Forelimb muscle (tissue), 1 donor: ENCODE results near the gene COLEC11. TPM values are rescaled to one million over a fixed set of nuclear protein-coding genes. Genes with fewer than 3 reads are reported as not detected.

Experiments used
- DNase-seq: peaks from one replicate; pipeline ENCODE4 v3.0.0-alpha.2; 2013; ENCODE audit warnings: low read depth
- polyA plus RNA-seq: library from polyadenylated mRNA; unstranded; fragments of 120-200 nt; gene quantifications from one replicate; pipeline ENCODE4 v1.2.1, GENCODE V29; 2013; ENCODE audit not compliant: insufficient read length

Gene COLEC11
- polyA plus RNA-seq, 1 donor: 0.40 TPM

DNA sequence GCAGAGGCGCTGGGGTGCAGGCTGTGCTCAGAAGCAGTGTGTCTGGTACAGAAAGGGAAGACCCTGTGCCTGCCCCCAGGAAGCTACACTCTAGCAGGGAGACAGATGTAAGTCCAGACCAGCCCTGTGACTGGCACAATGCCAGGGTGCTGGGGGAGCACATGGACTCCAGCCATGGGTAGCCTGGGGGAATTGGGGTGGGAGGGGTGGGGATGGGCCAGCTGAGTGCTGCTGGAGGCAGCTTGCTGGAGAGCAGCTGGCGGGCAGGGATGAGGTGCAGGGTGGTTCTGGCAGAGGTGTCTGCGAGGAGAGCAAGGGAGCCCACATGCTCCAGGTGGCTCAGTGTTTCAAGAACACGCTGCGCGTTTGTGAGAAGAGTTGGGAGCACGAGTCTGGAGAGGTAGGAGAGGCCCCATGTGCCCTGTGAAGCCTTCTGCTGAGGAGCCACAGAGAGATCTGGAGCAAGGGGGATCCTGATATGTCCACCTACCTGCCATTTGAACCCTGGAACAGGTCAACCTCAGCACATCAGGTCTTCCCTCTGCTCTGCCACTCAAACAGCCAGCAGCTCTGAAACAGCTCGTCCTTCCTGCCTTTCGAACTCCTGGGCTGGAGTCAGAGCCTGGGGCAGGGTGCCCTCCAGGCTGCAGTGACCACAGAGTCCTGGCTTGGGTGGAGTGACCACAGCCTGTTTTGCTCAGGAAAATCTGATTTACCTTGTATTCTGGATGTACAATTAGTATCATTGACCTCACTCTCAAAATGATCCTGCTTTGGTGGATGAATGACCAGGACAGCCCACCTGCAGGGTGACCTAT, 78.2 kb downstream of the COLEC11 start:
- no peak for DNase-seq

DNA sequence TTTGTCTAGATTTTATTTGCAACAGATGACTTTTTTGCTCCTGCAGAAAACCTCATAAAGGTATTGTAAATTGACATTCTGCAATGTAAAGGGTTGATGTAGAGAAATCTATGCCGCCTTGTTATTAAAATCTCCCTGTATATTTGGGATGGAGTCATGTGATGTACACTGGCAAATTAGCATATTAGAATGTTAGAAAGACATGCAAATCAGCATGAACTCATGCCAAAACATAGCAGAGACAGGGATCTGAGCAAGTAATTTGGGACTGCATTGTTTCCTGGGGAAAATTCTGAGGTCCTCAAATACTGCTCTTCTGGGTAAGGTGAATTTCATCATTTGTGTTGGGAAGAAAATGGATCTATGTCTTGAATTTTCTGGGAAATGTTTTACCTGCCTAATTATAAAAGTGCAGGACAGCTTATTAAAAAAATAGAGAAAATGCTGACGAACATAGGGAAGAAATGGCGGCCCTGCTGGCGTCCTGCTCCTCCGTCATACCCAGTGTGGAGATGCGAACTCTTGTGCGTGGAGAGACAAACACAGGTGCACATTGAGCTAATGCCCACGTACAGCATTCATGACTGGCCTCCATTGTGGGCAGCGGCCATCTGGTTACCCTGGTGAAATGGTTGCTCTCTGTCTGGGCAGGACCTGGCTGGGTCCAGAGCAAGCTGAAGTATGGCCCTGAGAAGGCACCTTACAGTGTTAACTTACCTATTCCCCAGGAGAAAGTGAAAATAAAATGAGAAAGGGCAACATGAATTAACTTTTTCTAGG, 79.3 kb downstream of the COLEC11 start:
- DNase-seq: no peak

DNA sequence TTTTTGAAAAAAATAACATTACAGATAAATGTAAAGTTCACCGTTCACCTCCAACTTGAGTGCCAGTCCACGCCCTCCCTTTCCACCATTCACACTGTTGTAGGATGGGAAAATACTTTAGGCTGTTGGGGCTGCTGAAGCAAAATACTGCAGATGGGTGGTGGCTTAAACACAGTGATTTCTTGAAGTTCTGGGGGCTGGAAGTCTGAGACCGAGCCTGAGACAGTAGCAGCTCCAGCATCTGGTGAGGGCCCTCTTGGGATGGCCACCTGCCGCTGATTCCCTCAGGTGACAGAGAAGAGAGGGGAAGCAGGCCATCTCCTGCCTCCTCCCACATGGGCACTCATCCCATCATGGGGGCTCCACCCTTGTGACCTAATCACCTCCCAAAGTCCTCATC, 80.8 kb downstream of the COLEC11 start:
- no peak for DNase-seq

DNA sequence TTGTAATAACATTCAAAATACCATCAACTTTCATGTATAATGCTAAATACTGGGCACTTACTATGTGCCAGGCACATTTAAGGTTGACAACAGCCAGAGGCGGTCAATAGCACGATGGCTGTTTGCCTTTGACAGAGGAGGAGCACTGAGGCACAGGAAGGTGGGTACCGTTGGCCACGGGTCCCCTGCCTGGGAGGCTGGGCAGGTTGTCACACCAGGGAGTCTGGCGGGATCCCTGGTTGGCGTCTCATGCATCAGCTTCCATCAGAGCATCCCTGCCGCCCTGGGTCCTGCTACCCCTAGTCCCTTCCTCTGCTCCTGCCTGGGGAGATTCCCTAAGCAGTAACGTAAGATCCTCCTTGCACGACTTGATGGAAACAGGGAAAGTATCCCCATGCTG, 82.5 kb downstream of the COLEC11 start:
- no peak for DNase-seq

DNA sequence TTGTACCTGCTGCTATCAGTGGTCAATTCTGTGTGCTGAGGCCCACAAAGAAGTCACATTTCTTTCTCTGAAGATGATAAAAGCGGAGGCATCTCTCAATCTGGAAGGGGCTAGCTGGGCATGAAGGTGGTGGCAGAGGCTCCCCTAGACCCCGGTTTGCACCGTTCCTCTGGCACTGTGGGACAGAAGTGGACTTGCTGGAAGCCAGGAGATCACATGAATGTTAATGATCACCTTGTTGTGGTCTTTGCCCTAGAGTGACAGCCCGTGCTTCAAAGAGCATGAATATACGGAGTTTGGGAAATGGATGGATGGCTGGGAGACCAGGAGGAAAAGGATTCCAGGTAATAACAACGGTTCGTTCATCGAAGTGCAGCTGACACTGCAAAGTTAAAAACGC, 83.3 kb downstream of the COLEC11 start:
- DNase-seq: no peak

DNA sequence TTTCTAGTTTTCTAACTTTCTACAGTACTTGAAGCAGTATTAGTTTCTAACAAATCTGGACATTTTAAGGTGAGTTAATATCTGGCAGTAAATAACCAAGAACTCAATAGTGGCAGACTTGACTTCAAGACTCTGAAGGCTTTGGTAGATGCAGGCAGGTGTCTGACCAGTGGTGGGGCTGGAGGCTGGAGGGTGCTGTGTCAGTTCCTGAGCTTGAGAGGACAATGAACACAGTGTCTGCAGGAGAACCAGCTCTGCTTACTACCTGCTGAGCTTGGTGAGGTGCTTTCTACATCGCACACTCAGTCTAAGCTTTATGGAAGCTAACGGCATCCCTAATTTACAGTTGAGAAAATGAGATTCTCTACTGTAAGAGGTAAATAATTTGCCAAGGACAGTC, 84.3 kb downstream of the COLEC11 start:
- no peak for DNase-seq

DNA sequence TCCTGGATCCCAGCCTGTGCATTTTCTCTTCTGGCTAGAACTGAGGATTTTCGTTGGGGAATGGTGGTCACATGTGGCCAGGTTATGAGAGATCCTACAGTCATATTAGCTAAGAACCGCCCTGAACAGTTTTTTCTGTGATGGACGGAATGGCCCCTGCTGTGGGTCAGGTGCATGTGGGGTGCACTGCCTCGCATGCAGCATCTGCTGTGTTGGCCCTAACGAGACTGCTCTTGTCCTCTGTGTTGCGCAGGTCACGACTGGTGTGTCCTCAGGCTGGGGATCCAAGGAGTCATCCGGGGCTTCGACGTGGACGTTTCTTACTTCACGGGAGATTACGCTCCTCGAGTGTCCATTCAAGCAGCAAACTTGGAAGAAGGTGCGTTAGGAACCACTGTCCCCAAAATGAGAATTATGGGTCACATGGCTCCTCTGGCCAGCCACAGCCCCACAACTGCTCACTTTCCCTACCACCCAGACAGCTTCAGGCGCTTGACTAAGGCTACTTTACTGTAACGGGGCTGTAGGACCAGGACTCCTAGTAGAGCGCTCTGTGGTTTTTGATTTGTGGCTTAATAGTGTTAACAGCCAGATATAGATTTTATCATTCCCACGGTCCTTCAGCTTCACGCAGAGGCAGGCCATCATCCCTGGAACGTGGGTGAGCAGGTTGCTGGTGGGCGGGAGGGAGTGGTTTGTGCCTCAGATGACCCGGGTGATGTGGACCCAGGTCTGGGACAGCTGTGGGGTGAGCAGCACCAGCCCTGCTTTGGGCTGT, 84.9 kb downstream of the COLEC11 start:
- DNase-seq: no peak

DNA sequence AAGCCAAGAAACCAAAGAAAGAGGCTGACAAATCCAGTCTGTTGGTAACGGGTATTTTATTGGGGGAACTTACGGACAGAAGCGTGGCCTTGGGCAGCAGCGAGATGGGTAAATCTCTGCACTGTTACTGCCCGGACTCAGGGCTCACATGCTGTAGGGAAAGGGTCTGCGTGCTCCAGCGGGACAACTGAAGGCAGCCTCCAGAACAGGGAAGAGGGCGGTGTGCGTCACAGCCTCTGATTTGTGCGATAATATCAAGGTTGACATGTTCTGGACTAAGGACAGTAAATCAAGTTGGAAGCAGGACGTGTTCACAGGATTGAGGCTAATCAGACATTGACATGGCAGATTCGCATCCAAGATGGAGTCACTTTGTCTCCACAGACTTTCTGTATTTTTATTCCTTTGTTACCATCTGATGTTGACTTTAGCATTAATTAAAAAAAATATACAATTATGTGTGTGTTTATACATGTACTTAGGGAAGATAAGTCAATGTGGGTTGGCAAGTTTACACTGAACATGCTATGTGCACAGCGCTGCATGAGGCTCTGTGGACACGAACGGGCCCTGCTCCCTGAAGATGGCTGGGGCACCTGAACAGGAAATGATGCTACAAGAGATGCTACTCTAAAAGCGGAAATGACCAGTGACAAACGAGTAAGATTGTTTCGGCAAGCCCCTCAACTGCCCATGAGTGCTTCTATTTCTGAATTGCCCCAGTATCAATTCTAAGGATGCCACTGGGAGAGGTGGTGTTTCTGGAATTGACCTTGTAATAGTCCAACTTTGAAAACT, 85.8 kb downstream of the COLEC11 start:
- no peak for DNase-seq

DNA sequence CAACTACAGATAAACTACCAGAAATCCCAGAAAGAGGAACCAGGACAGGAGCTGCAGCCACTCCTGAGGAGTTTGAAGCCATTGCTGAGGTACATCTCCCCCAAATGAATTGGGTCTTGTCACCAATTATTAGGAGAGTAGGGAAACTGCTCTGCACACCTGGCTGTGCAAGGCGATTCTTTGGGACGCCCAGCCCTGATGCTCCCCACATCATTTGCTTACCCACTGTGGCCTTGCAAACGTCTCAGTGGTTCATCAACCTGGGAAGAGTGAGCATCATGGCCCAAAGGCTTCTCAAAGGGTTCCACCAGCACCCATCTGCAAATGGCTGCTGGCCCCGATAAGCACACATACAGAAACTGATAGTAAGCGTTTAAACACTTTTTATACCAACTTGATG, 86.7 kb downstream of the COLEC11 start:
- DNase-seq: no peak

DNA sequence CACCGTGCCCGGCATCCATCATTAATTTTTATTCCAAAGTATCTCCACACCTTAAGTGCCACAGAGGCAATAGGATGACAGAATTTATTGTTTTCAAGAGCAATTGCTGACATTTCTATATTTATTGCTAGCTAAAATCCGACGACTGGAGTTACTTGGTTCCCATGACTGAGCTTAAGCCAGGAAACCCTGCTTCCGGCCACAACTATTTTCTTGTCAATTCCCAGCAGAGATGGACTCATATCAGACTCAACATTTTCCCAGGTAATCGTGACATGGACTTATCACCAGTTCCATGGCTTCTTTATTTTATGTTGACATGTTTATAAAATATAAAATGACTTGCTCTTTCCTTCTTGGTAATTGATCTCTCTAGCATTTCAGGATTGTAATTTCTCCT, 87.9 kb downstream of the COLEC11 start:
- no peak for DNase-seq

DNA sequence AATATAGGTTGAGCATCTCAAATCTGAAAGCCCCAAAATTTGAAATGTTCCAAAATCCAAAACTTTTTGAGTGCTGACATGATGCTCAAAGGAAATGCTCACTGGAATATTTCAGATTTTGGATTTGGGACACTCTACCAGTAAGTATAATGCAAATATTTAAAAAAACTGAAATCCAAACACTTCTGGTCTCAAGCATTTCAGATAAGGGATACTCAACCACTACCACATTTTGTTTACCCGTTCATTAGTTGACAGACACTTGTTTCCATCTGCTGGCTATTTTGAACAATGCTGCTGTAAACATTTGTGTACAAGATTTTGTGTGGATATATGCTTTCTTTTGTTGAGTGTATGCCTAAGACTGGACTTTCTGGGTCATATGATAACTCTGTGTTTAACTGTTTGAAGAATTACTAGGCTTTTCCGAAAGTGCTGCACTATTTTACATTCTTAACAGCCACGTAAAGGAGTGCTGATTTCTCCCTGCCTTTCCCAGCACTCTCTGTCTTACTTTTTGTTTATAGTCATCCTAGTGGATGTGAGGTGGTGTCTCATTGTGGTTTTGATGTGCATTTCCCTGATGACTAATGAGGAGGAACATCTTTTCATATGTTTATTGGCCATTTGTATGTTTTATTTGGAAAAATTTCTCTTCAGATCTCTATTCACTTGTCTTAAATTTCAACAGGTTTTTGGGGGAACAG, 89.0 kb downstream of the COLEC11 start:
- DNase-seq: no peak

DNA sequence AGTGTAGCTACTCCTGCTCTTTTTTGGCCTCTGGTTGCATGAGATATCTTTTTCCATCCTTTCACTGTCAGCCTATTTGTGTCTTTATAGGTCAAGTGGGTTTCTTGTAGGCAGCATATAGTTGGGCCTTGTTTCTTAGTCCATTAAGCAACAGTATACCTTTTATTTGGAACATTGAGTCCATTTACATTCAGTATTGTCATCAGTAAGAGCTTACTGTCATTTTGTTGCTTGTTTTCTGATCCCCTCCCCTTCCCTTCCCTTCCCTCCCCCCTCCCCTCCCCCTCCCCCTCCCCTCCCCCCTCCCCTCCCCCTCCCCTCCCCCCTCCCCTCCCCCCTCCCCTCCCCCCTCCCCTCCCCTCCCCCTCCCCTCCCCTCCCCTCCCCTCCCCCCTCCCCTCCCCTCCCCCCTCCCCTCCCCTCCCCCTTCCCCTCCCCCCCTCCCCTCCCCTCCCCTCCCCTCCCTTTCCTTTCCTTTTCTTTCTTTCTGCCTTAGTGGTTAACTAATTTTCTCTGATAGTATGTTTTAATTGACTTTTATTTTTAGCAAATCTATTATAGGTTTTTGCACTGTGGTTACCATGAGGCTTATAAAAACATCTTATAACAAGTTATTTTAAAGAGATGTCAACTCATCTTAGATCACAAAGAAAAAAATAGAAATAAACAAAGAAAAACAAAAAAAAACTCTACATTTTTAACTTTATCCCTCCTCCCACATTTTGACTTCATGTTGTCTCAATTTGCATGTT, 95.3 kb downstream of the COLEC11 start:
- DNase-seq: no peak

DNA sequence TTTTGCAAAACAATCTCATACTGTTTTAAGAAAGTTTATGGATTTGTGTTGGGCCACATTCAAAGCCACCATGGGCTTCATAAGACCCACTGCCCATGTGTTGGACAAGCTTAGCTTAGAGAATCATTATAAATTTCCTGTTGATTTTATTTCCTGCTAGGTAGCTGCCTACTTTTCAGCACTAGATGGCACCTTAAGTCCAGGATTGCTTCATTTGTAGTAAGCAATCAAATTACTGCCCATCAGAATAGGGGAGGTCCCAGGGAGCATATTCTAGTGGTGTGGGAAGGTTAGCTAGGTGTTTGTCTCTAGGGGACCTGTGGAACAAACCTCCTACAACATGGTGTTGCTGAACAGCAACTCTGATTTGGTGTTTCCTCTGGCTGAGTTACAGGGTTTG, 97.5 kb downstream of the COLEC11 start:
- no peak for DNase-seq

Other genes with a start within 250 kb of the COLEC11 start
- 18.9 TPM for gene EIPR1, start 217.3 kb upstream of the COLEC11 start, polyA plus RNA-seq
- gene TRAPPC12, start 215.4 kb upstream of the COLEC11 start, polyA plus RNA-seq: 68.5 TPM
- gene ADI1, start 75.6 kb upstream of the COLEC11 start, polyA plus RNA-seq: 63.2 TPM
- gene RNASEH1, start 36.8 kb upstream of the COLEC11 start, polyA plus RNA-seq: 18.5 TPM
- gene RPS7, start 19.9 kb upstream of the COLEC11 start, polyA plus RNA-seq: 2,045 TPM
- gene ALLC, start 63.1 kb downstream of the COLEC11 start, polyA plus RNA-seq: not detected
- gene DCDC2C, start 108.5 kb downstream of the COLEC11 start, polyA plus RNA-seq: 0.46 TPM